K562 (cell line): ENCODE results near the gene VPS13D. TPM values are rescaled to one million over a fixed set of nuclear protein-coding genes. Genes with fewer than 3 reads are reported as not detected.

Source experiments
- FOXK1 ChIP-seq: sonication (generic); formaldehyde crosslinking; IDR thresholded peaks from 2 replicates; pipeline ENCODE4 v1.8.0; 2022; ENCODE audit warnings: missing genetic modification reagents, mild to moderate bottlenecking, borderline replicate concordance
- NFIC ChIP-seq: fragments of 450-650 bp; IDR thresholded peaks from 2 replicates; pipeline ENCODE4 v1.6.1; 2017; ENCODE audit warnings: mild to moderate bottlenecking, inconsistent platforms
- NR2C1 ChIP-seq, 2 experiments: fragments of 450-650 bp; IDR thresholded peaks; 2 replicates each; pipeline ENCODE4 v1.6.1; 2017; ENCODE audit warnings: mild to moderate bottlenecking in 2 of 2, antibody characterized with exemption in 1 of 2, inconsistent platforms in 1 of 2, missing compliant biosample characterization in 1 of 2, missing genetic modification characterization in 1 of 2
- ZNF445 ChIP-seq: fragments of 250-450 bp; sonication (Bioruptor Pico); IDR thresholded peaks from 2 replicates; pipeline ENCODE4 v1.4.0; 2020; ENCODE audit warnings: low read depth, mild to moderate bottlenecking, moderate library complexity
- polyA plus RNA-seq, 8 experiments: library from polyadenylated mRNA; depleted of rRNA in 4 of 8; stranded (reverse) in 5 of 8; unstranded in 3 of 8; fragments of >200 nt; fragmentation: Nextera tagmentation in 2 of 8; fragmentation: Illumina TruSeq in 1 of 8; extraction: Ambion mirVana in 2 of 8; extraction: Trizol in 1 of 8; gene quantifications; 2 replicates each; pipeline versions ENCODE4 v1.2.1 to v1.2.3, GENCODE V29; 2011 to 2014; ENCODE audit warnings: inconsistent platforms in 1 of 8, missing spikeins in 1 of 8
- total RNA-seq, 7 experiments: library from RNA; depleted of rRNA in 6 of 7; stranded (reverse); fragments of >200 nt in 6 of 7; fragmentation: Illumina TruSeq in 2 of 7; extraction: Trizol in 2 of 7; gene quantifications; 2 replicates each; pipeline versions ENCODE4 v1.2.1 to v1.2.3, GENCODE V29; 2011 to 2021; ENCODE audit warnings: low replicate concordance in 1 of 7
- TF ChIP-seq, protein P1 (sequence below): fragments of 450-650 bp; IDR thresholded peaks from 2 replicates; pipeline ENCODE4 v1.6.1; 2016; ENCODE audit warnings: mild to moderate bottlenecking, moderate library complexity
- TF ChIP-seq, protein P2 (sequence below): fragments of 450-650 bp; IDR thresholded peaks from 2 replicates; pipeline ENCODE4 v1.6.1; 2017; ENCODE audit warnings: antibody characterized with exemption, mild to moderate bottlenecking
- TF ChIP-seq, protein P3 (sequence below): fragments of 200-800 bp; sonication (Bioruptor generic); IDR thresholded peaks from 2 replicates; pipeline ENCODE4 v1.6.1; 2017; ENCODE audit warnings: missing genetic modification characterization, missing compliant biosample characterization

Gene VPS13D
- total and polyA plus RNA-seq, 9 of the 15 experiments (the other 6 are each of a cell fraction or from before 2014, with no cell fraction given) = 6.1 to 51.5 (median 38.5) TPM

DNA sequence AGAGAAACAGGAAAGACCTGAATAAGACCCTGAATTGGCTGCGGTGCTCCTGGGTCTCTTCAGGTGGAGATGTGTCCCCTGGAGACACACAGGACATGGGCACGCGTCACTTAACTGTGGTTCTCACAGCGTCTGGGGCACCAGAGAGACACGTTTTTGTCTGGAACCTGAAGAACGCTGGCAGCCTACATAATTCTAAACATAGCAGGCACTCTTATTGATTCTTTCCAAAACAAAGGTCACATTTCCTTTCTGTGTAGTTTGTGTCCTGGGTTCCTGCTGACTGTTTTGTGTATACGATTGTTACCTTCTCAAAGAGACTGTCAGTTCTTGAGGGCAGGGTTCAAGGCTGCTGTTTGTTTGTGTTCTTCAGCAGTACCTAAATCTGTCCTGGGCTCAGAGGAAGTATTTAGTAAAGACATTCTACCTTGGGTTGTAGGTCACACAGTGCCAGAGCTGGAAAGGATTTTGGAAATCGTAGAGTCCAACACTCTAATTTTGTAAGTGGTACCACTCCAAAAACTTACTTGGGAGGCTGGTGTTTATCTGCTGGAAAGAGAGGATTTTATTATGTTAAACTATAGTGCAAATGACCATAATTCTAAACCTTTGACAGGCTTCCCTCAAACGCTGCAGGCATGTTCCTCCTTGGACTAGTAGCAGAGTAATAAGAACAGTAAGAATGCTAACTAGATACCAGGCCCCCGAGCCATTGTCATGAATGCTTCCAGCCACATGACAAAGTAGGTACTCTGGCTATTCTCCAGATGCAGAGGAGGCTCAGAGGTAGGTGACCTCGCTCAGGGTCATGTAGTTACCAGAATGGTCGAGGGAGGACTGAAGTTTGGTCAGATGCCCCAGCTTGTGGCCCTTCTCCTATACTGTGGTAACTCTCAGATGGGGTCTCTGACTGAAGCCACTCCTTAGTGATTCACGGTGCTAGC, 223.8 kb downstream of the VPS13D start (continued):
- TF ChIP-seq, protein P1, sequence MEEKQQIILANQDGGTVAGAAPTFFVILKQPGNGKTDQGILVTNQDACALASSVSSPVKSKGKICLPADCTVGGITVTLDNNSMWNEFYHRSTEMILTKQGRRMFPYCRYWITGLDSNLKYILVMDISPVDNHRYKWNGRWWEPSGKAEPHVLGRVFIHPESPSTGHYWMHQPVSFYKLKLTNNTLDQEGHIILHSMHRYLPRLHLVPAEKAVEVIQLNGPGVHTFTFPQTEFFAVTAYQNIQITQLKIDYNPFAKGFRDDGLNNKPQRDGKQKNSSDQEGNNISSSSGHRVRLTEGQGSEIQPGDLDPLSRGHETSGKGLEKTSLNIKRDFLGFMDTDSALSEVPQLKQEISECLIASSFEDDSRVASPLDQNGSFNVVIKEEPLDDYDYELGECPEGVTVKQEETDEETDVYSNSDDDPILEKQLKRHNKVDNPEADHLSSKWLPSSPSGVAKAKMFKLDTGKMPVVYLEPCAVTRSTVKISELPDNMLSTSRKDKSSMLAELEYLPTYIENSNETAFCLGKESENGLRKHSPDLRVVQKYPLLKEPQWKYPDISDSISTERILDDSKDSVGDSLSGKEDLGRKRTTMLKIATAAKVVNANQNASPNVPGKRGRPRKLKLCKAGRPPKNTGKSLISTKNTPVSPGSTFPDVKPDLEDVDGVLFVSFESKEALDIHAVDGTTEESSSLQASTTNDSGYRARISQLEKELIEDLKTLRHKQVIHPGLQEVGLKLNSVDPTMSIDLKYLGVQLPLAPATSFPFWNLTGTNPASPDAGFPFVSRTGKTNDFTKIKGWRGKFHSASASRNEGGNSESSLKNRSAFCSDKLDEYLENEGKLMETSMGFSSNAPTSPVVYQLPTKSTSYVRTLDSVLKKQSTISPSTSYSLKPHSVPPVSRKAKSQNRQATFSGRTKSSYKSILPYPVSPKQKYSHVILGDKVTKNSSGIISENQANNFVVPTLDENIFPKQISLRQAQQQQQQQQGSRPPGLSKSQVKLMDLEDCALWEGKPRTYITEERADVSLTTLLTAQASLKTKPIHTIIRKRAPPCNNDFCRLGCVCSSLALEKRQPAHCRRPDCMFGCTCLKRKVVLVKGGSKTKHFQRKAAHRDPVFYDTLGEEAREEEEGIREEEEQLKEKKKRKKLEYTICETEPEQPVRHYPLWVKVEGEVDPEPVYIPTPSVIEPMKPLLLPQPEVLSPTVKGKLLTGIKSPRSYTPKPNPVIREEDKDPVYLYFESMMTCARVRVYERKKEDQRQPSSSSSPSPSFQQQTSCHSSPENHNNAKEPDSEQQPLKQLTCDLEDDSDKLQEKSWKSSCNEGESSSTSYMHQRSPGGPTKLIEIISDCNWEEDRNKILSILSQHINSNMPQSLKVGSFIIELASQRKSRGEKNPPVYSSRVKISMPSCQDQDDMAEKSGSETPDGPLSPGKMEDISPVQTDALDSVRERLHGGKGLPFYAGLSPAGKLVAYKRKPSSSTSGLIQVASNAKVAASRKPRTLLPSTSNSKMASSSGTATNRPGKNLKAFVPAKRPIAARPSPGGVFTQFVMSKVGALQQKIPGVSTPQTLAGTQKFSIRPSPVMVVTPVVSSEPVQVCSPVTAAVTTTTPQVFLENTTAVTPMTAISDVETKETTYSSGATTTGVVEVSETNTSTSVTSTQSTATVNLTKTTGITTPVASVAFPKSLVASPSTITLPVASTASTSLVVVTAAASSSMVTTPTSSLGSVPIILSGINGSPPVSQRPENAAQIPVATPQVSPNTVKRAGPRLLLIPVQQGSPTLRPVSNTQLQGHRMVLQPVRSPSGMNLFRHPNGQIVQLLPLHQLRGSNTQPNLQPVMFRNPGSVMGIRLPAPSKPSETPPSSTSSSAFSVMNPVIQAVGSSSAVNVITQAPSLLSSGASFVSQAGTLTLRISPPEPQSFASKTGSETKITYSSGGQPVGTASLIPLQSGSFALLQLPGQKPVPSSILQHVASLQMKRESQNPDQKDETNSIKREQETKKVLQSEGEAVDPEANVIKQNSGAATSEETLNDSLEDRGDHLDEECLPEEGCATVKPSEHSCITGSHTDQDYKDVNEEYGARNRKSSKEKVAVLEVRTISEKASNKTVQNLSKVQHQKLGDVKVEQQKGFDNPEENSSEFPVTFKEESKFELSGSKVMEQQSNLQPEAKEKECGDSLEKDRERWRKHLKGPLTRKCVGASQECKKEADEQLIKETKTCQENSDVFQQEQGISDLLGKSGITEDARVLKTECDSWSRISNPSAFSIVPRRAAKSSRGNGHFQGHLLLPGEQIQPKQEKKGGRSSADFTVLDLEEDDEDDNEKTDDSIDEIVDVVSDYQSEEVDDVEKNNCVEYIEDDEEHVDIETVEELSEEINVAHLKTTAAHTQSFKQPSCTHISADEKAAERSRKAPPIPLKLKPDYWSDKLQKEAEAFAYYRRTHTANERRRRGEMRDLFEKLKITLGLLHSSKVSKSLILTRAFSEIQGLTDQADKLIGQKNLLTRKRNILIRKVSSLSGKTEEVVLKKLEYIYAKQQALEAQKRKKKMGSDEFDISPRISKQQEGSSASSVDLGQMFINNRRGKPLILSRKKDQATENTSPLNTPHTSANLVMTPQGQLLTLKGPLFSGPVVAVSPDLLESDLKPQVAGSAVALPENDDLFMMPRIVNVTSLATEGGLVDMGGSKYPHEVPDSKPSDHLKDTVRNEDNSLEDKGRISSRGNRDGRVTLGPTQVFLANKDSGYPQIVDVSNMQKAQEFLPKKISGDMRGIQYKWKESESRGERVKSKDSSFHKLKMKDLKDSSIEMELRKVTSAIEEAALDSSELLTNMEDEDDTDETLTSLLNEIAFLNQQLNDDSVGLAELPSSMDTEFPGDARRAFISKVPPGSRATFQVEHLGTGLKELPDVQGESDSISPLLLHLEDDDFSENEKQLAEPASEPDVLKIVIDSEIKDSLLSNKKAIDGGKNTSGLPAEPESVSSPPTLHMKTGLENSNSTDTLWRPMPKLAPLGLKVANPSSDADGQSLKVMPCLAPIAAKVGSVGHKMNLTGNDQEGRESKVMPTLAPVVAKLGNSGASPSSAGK = peak; percentile 13; the same call in 1 of the 2 replicates
- TF ChIP-seq, protein P2, sequence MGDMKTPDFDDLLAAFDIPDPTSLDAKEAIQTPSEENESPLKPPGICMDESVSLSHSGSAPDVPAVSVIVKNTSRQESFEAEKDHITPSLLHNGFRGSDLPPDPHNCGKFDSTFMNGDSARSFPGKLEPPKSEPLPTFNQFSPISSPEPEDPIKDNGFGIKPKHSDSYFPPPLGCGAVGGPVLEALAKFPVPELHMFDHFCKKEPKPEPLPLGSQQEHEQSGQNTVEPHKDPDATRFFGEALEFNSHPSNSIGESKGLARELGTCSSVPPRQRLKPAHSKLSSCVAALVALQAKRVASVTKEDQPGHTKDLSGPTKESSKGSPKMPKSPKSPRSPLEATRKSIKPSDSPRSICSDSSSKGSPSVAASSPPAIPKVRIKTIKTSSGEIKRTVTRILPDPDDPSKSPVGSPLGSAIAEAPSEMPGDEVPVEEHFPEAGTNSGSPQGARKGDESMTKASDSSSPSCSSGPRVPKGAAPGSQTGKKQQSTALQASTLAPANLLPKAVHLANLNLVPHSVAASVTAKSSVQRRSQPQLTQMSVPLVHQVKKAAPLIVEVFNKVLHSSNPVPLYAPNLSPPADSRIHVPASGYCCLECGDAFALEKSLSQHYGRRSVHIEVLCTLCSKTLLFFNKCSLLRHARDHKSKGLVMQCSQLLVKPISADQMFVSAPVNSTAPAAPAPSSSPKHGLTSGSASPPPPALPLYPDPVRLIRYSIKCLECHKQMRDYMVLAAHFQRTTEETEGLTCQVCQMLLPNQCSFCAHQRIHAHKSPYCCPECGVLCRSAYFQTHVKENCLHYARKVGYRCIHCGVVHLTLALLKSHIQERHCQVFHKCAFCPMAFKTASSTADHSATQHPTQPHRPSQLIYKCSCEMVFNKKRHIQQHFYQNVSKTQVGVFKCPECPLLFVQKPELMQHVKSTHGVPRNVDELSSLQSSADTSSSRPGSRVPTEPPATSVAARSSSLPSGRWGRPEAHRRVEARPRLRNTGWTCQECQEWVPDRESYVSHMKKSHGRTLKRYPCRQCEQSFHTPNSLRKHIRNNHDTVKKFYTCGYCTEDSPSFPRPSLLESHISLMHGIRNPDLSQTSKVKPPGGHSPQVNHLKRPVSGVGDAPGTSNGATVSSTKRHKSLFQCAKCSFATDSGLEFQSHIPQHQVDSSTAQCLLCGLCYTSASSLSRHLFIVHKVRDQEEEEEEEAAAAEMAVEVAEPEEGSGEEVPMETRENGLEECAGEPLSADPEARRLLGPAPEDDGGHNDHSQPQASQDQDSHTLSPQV = peak; percentile 81
- TF ChIP-seq NR2C1 (IDR thresholded peaks at IDR 0.05) (0 out of 2 replicates have a peak, but pooled peaks have one; percentile 11), NR2C1 (tag; IDR thresholded peaks at IDR 0.05) (no peak), FOXK1 (CRISPR knock-in tag) (peak; percentile 77; the same call in 1 of the 2 replicates), NFIC (peak; percentile 53), ZNF445 (CRISPR knock-in tag) (no peak)
- TF ChIP-seq, protein P3, sequence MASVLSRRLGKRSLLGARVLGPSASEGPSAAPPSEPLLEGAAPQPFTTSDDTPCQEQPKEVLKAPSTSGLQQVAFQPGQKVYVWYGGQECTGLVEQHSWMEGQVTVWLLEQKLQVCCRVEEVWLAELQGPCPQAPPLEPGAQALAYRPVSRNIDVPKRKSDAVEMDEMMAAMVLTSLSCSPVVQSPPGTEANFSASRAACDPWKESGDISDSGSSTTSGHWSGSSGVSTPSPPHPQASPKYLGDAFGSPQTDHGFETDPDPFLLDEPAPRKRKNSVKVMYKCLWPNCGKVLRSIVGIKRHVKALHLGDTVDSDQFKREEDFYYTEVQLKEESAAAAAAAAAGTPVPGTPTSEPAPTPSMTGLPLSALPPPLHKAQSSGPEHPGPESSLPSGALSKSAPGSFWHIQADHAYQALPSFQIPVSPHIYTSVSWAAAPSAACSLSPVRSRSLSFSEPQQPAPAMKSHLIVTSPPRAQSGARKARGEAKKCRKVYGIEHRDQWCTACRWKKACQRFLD = 0 out of 2 replicates have a peak, but pooled peaks have one; percentile 27
